Uterus (tissue), 4 donors: ENCODE data around the gene IGSF3. TPM values are rescaled to one million over a fixed set of nuclear protein-coding genes. Genes with fewer than 3 reads are reported as not detected.

Experiments used
- DNase-seq, 2 donors: peaks; one replicate each; pipeline ENCODE4 v3.0.0-alpha.2; 2019 to 2020
- H3K27ac ChIP-seq, 2 donors: fragments of 200-600 bp; sonication (generic); 1 replicate in 1 of 2; 2 replicates in 1 of 2; pipeline ENCODE4 v1.5.1; 2016 to 2018
- H3K27me3 ChIP-seq, 2 donors: fragments of 200-600 bp; sonication (generic); one replicate each; pipeline ENCODE4 v1.5.1; 2018 to 2019; ENCODE audit warnings: control low read depth in 1 of 2
- H3K36me3 ChIP-seq, 2 donors: fragments of 200-600 bp; sonication (generic); one replicate each; pipeline ENCODE4 v1.5.1; 2019; ENCODE audit warnings: control low read depth in 1 of 2
- H3K4me1 ChIP-seq, 2 donors: fragments of 200-600 bp; sonication (generic); one replicate each; pipeline ENCODE4 v1.5.1; 2018 to 2019; ENCODE audit warnings: control low read depth in 1 of 2
- H3K4me3 ChIP-seq, 2 donors: fragments of 200-600 bp; sonication (generic); 1 replicate in 1 of 2; 2 replicates in 1 of 2; pipeline ENCODE4 v1.5.1; 2018 to 2019; ENCODE audit warnings: mild to moderate bottlenecking in 1 of 2
- H3K9me3 ChIP-seq, 2 donors: fragments of 200-600 bp; sonication (generic); one replicate each; pipeline ENCODE4 v1.5.1; 2019; ENCODE audit warnings: control low read depth in 1 of 2
- CTCF ChIP-seq, 4 experiments: fragments of 200-600 bp in 2 of 4; fragments of 450-650 bp in 2 of 4; sonication (generic) in 2 of 4; IDR thresholded peaks; one replicate each; pipeline ENCODE4 v1.5.1; 2016 to 2019; ENCODE audit warnings: antibody characterized with exemption in 4 of 4, mild to moderate bottlenecking in 2 of 4, moderate library complexity in 1 of 4
- POLR2A ChIP-seq, 2 donors: fragments of 450-650 bp; IDR thresholded peaks; one replicate each; pipeline ENCODE4 v1.6.1; 2016; ENCODE audit warnings: antibody characterized with exemption in 2 of 2, mild to moderate bottlenecking in 1 of 2, moderate library complexity in 1 of 2
- intact Hi-C: fragments of 100-400 bp; cut with DNase I; formaldehyde crosslinking; loops from one replicate; pipeline ENCODE4 v1.15.1; 2023; ENCODE audit warnings: low total_unique reads
- total RNA-seq, 4 donors: library from RNA; depleted of rRNA in 3 of 4; stranded (reverse); fragments of >200 nt in 3 of 4; gene quantifications; one replicate each; pipeline versions ENCODE4 v1.1.0 to v1.2.4, GENCODE V29; 2014 to 2023
- donor health status: DM: yes; HTN: yes; CAD: no.

The IGSF3 gene
- total RNA-seq, 4 donors from 2014 or later: 3.8 to 35.6 (median 8.4) TPM

- Histone ChIP-seq H3K9me3 (no peaks in the 10 kb centered on the region), H3K4me1 (no peaks in the 10 kb centered on the region), H3K4me3 (no peak overlapping the region), H3K27me3 (no peaks in the 10 kb centered on the region), H3K27ac (no peak overlapping the region), H3K36me3 (no peaks in the 10 kb centered on the region)
- TF ChIP-seq POLR2A (IDR thresholded peaks at IDR 0.05): no peak
- TF ChIP-seq CTCF (IDR thresholded peaks at IDR 0.05): no peak
- intact Hi-C loops: no loop called here
- DNase-seq: no peak
These were observed 133.4 kb downstream of the IGSF3 start for GRCh38 chr1:116534014-116534739.

- no peak for TF ChIP-seq POLR2A (IDR thresholded peaks at IDR 0.05)
- no peak for TF ChIP-seq CTCF (IDR thresholded peaks at IDR 0.05)
- Histone ChIP-seq H3K27me3 (no peaks in the 10 kb centered on the region), H3K36me3 (no peaks in the 10 kb centered on the region), H3K4me3 (no peak overlapping the region), H3K27ac (no peak overlapping the region), H3K9me3 (no peaks in the 10 kb centered on the region), H3K4me1 (no peaks in the 10 kb centered on the region)
- intact Hi-C loops: no loop called here
- DNase-seq: no peak
These were observed 134.1 kb downstream of the IGSF3 start for GRCh38 chr1:116533429-116533820.

GRCh38 chr1:116532671-116533428 lies 134.7 kb downstream of the IGSF3 start:
- Histone ChIP-seq H3K36me3 (no peaks in the 10 kb centered on the region), H3K27ac (no peak overlapping the region), H3K4me3 (no peak overlapping the region), H3K27me3 (no peaks in the 10 kb centered on the region), H3K4me1 (no peaks in the 10 kb centered on the region), H3K9me3 (no peaks in the 10 kb centered on the region)
- intact Hi-C loops: no loop called here
- DNase-seq: no peak
- TF ChIP-seq POLR2A (IDR thresholded peaks at IDR 0.05) (no peak), CTCF (IDR thresholded peaks at IDR 0.05) (no peak)

- no peaks in the 10 kb centered on the region for H3K9me3 ChIP-seq
- no peak overlapping the region for H3K27ac ChIP-seq
- no peaks in the 10 kb centered on the region for H3K36me3 ChIP-seq
- intact Hi-C loops: no loop called here
- no peaks in the 10 kb centered on the region for H3K4me1 ChIP-seq
- TF ChIP-seq POLR2A (IDR thresholded peaks at IDR 0.05) (no peak), CTCF (IDR thresholded peaks at IDR 0.05) (no peak)
- H3K4me3 ChIP-seq: no peak overlapping the region
- no peak for DNase-seq
- H3K27me3 ChIP-seq: no peaks in the 10 kb centered on the region
These were observed 135.6 kb downstream of the IGSF3 start for GRCh38 chr1:116531917-116532316.

GRCh38 chr1:116529681-116530080 lies 137.9 kb downstream of the IGSF3 start:
- Histone ChIP-seq H3K36me3 (no peaks in the 10 kb centered on the region), H3K9me3 (no peaks in the 10 kb centered on the region), H3K27ac (no peak overlapping the region), H3K27me3 (no peaks in the 10 kb centered on the region), H3K4me1 (no peaks in the 10 kb centered on the region), H3K4me3 (no peak overlapping the region)
- intact Hi-C loops: no loop called here
- no peak for TF ChIP-seq POLR2A (IDR thresholded peaks at IDR 0.05)
- no peak for TF ChIP-seq CTCF (IDR thresholded peaks at IDR 0.05)
- no peak for DNase-seq
